ENCODE data around the gene ADAMTSL2. TPM values are rescaled to one million over a fixed set of nuclear protein-coding genes. Genes with fewer than 3 reads are reported as not detected.
"Not testable (repeated sequence)": the region's sequence is repeated elsewhere in the genome, so short reads cannot be mapped to it uniquely, and the experiment has no call there.

Gene ADAMTSL2
- total RNA-seq, 1 donor from 2014 or later, result 1.2 TPM

GRCh38 chr9:133556354-133556753 lies 21.9 kb downstream of the ADAMTSL2 start:
- no peak for DNase-seq (ENCODE audit: low spot score)

- no peak for DNase-seq (ENCODE audit: low spot score)
These were observed 23.1 kb downstream of the ADAMTSL2 start for GRCh38 chr9:133557581-133557980.

DNA sequence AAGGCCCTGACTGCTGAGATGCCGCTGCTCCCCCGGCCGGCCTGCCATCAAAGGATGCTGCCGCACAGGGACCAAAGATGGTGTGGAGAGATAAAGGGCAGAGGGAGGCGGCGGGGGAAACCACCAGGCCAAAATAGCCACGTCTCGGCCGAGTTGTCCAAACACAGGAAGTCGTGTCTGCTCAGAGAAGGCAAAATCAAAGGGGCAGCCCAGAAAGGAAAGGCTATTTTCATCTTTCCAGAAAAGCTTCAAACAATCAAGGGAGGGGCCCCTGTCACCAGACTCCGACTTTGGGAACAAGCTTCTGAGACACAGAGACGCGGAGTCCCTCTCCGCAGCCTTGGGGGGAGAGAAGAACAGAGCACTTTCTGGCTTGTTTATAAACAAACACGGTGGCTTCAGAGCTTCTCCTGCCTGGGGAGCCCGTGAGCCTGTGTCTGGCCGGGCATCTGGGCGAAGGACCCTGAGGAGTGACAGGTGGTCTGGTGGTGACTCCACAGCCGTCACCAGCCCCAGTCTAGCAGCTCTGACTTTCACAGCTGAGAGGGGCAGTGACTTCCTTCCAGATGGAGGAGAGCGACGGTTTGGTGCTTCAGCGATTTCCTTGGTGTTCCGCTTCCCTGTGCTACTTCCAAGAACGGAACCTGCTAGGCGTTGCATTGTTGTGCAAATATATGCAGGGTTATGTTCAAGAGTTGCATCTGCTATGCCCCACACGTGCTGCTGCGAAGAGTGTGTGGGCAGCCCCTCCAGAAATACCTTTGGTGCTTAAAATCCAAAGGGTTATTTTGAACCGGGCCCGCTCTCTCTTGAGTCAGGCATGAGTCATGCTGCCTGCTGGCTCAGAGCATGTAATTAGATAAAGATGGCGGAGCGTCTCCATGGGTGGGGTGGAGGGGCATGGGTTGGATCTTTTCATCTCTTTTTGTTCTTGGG lies 24.0 kb downstream of the ADAMTSL2 start:
- DNase-seq (ENCODE audit: low spot score), result peak; percentile 79

- DNase-seq (ENCODE audit: low spot score), result no peak
These were observed 25.8 kb downstream of the ADAMTSL2 start for GRCh38 chr9:133560311-133560710.

DNA sequence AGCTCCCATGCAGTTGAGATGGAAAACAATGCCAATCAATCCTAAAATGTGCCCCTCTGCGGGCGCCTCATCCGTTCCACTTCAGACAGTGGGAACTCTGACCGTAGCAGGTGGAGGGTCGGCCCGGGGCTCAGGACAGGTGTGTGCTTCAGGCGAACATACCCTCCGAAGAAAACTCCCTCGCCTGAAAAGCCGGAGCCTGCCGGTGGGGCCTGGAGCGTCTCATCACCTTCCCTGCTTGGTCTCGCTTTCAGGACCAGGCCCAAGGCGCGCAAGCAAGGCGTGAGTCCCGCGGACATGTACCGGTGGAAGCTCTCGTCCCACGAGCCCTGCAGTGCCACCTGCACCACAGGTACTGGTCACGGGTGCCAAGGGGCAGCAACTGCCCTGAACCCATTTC lies 26.4 kb downstream of the ADAMTSL2 start:
- DNase-seq (ENCODE audit: low spot score), result no peak

- no peak for DNase-seq (ENCODE audit: low spot score)
These were observed 27.6 kb downstream of the ADAMTSL2 start for GRCh38 chr9:133561976-133562554.

DNA sequence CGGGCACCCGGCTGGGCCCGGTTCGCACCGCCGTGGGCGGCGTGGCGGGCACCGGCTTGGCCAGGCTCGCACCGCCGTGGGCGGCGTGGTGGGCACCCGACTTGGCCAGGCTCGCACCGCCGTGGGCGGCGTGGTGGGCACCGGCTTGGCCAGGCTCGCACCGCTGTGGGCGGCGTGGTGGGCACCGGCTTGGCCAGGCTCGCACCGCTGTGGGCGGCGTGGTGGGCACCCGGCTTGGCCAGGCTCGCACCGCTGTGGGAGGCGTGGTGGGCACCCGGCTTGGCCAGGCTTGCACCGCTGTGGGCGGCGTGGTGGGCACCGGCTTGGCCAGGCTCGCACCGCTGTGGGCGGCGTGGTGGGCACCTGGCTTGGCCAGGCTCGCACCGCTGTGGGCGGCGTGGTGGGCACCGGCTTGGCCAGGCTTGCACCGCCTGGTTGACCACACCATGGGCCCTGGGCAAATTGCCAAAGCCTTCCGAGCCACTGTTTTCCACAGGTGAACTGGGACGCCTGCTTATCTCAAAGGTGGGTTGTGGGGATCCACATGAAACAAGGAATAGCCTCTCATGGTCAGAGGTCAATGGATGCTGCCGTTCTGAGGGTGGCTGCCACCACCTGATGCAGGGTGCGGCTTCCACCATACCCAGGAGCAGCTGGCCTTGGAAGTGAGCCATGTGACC lies 28.2 kb downstream of the ADAMTSL2 start:
- no peak for DNase-seq (ENCODE audit: low spot score)

DNA sequence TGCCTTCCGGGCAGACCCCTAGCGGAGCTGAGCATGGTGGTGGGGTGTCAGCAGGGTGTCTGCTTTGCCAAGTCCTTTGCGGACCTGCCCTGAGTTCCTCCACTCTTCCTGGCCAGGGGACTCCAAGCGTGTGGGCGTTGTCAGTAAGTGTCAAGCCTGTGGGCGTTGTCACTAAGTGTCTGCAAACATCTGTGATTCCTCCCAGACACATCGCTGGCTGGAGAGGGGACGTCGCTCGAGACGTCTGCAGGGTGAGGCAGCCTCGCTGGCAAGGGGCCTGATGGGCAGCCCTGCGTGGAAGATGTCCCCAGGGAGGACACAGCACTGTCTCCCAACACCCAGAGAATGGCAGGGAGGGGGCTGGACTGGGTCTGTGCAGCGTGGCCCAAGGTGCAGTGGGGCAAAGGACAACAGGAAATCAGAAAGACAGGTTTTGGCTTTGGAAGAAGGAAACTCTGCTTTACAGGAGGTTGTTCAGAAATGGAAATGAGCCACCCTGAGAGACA lies 28.8 kb downstream of the ADAMTSL2 start:
- DNase-seq (ENCODE audit: low spot score), result peak; percentile 83

- DNase-seq (ENCODE audit: low spot score), result not testable (repeated sequence)
These were observed 29.3 kb downstream of the ADAMTSL2 start for GRCh38 chr9:133563814-133564213.

- no peak for DNase-seq (ENCODE audit: low spot score)
These were observed 30.1 kb downstream of the ADAMTSL2 start for GRCh38 chr9:133564451-133565116.

DNA sequence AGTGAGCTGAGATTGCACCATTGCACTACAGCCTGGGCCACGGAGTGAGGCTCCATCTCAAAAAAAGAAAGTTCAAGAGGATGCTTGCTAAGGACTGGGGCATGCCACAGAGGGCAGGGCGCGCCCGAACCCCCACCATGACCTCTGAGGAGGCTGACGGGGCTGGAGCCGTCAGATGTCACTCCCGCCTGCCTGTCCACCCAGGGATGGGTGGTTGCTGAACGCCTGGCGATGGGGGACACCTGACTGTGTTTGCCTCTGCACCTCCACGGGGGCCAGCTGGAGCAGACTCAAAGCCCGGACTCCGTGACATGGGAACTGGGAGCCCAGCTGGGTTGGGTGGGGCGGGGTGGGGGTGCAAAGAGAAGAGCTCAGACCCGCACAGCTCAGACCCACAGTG lies 31.9 kb downstream of the ADAMTSL2 start:
- DNase-seq (ENCODE audit: low spot score), result no peak

DNA sequence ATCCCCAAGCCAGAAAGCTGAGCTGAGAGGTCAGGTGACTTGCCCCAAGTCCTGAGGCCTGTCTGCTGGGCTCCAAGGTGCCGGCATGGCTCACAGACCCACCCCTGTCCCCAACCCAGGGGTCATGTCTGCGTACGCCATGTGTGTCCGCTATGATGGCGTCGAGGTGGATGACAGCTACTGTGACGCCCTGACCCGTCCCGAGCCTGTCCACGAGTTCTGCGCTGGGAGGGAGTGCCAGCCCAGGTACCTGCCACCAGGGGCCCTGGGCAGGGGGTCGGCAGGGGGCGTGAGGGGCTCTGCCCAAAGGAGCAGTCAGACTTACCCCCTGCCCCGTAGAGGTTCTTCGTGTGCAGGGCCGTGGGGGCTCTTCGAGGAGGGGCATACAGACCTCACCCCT lies 32.3 kb downstream of the ADAMTSL2 start:
- DNase-seq (ENCODE audit: low spot score), result no peak

DNA sequence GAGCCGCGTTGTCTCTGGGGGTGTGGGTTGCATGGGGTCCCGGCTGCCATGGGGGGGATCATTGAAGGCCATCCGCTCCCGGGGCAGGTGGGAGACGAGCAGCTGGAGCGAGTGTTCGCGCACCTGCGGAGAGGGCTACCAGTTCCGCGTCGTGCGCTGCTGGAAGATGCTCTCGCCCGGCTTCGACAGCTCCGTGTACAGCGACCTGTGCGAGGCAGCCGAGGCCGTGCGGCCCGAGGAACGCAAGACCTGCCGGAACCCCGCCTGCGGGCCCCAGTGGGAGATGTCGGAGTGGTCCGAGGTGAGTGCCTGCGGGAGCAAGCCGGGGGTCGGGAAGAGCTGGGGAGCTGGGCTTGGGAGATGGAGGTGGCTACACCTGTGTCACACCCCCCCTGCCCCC lies 33.7 kb downstream of the ADAMTSL2 start:
- no peak for DNase-seq (ENCODE audit: low spot score)

DNA sequence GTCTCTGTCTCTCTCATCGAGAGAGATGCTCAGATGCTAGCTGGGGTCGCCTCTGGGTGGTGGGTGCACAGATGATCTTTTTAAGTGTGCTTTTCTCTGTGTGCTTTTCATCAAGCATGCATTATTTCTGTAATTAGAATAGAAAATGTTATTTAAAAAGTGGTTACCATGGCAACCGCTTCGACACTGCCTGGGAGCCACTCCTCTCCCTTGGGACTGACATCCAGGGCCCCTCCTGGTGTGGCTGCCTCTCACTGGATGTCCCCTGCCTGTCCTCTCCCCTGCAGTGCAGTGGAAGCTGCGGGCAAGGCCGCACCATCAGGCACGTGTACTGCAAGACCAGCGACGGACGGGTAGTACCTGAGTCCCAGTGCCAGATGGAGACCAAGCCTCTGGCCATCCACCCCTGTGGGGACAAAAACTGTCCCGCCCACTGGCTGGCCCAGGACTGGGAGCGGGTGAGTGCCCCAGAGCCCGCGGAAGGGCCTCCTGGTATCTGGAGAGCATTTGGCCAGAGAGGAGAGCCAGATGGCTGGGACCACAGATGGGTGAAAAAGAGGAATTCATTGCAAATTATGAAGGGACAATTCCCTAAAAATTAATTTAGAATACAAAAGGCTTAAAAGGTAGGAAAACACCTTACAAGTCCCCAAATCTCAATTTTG lies 34.7 kb downstream of the ADAMTSL2 start:
- DNase-seq (ENCODE audit: low spot score), result no peak

- peak; percentile 56 for DNase-seq (ENCODE audit: low spot score)
These were observed 35.6 kb downstream of the ADAMTSL2 start for GRCh38 chr9:133569891-133570690.

DNA sequence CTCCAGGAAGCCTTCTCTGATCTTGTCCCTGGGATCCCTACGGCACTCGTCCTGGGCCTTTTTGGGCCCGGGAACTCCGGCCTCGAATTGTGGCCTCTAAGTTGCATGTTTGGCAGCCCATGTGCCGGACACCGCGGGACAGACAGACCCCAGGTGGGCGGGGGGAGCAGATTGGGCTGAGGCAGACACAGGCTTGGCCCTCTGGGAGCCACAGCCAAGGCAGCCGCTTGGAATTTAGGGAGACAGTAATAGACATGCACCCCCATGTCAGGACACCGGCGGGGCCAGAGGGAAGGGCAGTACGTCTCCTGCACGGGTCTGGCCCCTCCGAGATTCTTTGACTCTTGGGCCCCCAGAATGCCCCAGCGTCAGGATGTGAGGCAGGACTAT lies 36.2 kb downstream of the ADAMTSL2 start:
- DNase-seq (ENCODE audit: low spot score), result no peak

- DNase-seq (ENCODE audit: low spot score), result no peak
These were observed 36.9 kb downstream of the ADAMTSL2 start for GRCh38 chr9:133571391-133571890.

GRCh38 chr9:133571896-133572595 lies 37.5 kb downstream of the ADAMTSL2 start:
- no peak for DNase-seq (ENCODE audit: low spot score)

DNA sequence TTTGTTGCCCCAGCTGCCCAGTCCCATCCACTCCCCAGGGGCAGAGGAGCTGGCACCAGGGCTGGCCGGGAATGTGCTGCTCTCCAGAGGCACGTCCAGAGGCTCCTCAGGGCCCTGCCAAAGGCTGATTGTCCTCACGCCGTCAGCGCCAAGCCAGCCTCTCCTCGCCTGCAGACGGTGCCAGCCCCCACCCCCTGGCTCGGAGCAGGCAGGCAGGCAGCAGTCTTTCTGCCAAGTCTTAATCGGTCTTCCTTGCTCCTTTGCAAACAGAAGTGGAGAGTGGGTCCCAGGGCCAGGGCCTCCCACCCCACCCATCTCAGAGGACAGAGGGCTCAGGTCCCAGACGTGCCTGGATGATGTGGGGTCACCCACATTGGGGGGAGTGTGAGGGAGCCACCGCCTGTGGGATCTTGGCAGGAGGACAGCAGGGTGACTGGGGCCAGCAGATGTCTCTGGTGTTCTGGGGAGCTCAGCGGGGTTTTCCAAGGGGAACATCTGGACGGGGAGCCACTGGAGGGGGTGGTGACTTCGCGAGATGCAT lies 38.4 kb downstream of the ADAMTSL2 start:
- DNase-seq (ENCODE audit: low spot score), result peak; percentile 76
